SK-N-SH treated with all-trans-retinoic acid at 6 μM for 48 hours (cell line): Measurements from ENCODE around the gene ORM2.

Experiments
- ARNTL ChIP-seq: fragments of 450-650 bp; formaldehyde crosslinking; IDR thresholded peaks from 2 replicates; pipeline ENCODE4 v1.5.0; 2020; ENCODE audit warnings: low read depth, mild to moderate bottlenecking, moderate library complexity, borderline replicate concordance
- BACH2 ChIP-seq: fragments of 250-450 bp; sonication (Bioruptor Pico); IDR thresholded peaks from 2 replicates; pipeline ENCODE4 v1.9.0; 2021; ENCODE audit warnings: mild to moderate bottlenecking, borderline replicate concordance
- CREB5 ChIP-seq: fragments of 250-450 bp; sonication (Bioruptor Pico); IDR thresholded peaks from 2 replicates; pipeline ENCODE4 v1.5.1; 2020; ENCODE audit warnings: low read depth, mild to moderate bottlenecking, moderate library complexity
- CSRNP3 ChIP-seq: fragments of 250-450 bp; sonication (Bioruptor Pico); IDR thresholded peaks from 2 replicates; pipeline ENCODE4 v1.5.1; 2021; ENCODE audit warnings: mild to moderate bottlenecking, moderate library complexity
- ESRRG ChIP-seq: fragments of 250-450 bp; sonication (Bioruptor Pico); IDR thresholded peaks from 2 replicates; pipeline ENCODE4 v1.6.1; 2021; ENCODE audit warnings: mild to moderate bottlenecking
- GLIS3 ChIP-seq: fragments of 250-450 bp; sonication (Bioruptor Pico); IDR thresholded peaks from 2 replicates; pipeline ENCODE4 v1.5.0; 2020; ENCODE audit warnings: mild to moderate bottlenecking, moderate library complexity
- ISL1 ChIP-seq: fragments of 250-450 bp; sonication (Bioruptor Pico); IDR thresholded peaks from 2 replicates; pipeline ENCODE4 v2.1.2; 2022; ENCODE audit warnings: mild to moderate bottlenecking, moderate library complexity
- OSR1 ChIP-seq: fragments of 250-450 bp; sonication (Bioruptor Pico); IDR thresholded peaks from 2 replicates; pipeline ENCODE4 v1.8.0; 2022; ENCODE audit warnings: moderate library complexity, mild to moderate bottlenecking, inconsistent platforms
- PATZ1 ChIP-seq: fragments of 250-450 bp; sonication (Bioruptor Pico); IDR thresholded peaks from 2 replicates; pipeline ENCODE4 v1.8.0; 2020; ENCODE audit warnings: mild to moderate bottlenecking, moderate library complexity, borderline replicate concordance
- TOX ChIP-seq: fragments of 250-450 bp; sonication (Bioruptor Pico); IDR thresholded peaks from 2 replicates; pipeline ENCODE4 v1.8.0; 2021; ENCODE audit warnings: mild to moderate bottlenecking, moderate library complexity, borderline replicate concordance
- ZFP3 ChIP-seq: fragments of 250-450 bp; sonication (Bioruptor Pico); IDR thresholded peaks from 2 replicates; pipeline ENCODE4 v1.5.0; 2020; ENCODE audit warnings: mild to moderate bottlenecking, moderate library complexity
- ZNF565 ChIP-seq: fragments of 450-650 bp; formaldehyde crosslinking; conservative IDR thresholded peaks from 2 replicates; pipeline ENCODE4 v1.5.0; 2020; ENCODE audit warnings: low read depth, mild to moderate bottlenecking, moderate library complexity

GRCh38 chr9:114367772-114368569, 38.3 kb downstream of the ORM2 start:
- TF ChIP-seq ZFP3 (CRISPR knock-in tag) = no peak
- no peak for TF ChIP-seq CREB5 (CRISPR knock-in tag)
- no peak for TF ChIP-seq OSR1
- no peak for TF ChIP-seq PATZ1 (CRISPR knock-in tag)
- no peak for TF ChIP-seq ZNF565
- no peak for TF ChIP-seq BACH2 (CRISPR knock-in tag)
- TF ChIP-seq CSRNP3 (CRISPR knock-in tag) = no peak
- no peak for TF ChIP-seq ESRRG (CRISPR knock-in tag)
- TF ChIP-seq TOX = no peak
- TF ChIP-seq GLIS3 = no peak
- TF ChIP-seq ARNTL (CRISPR knock-in tag) = no peak
- TF ChIP-seq ISL1 (CRISPR knock-in tag) = no peak
